ENCODE measurements around the gene PPA1.
"Not testable (repeated sequence)": the region's sequence is repeated elsewhere in the genome, so short reads cannot be mapped to it uniquely, and the experiment has no call there.

Gene PPA1

GRCh38 chr10:70167246-70167645 lies 66.0 kb downstream of the PPA1 start:
- no peak for DNase-seq

GRCh38 chr10:70166394-70166793 lies 66.8 kb downstream of the PPA1 start:
- no peak for DNase-seq

- DNase-seq: no peak
These were observed 69.1 kb downstream of the PPA1 start for GRCh38 chr10:70164163-70164562.

- DNase-seq: no peak
These were observed 69.8 kb downstream of the PPA1 start for GRCh38 chr10:70163448-70163847.

- DNase-seq: no peak
These were observed 70.4 kb downstream of the PPA1 start for GRCh38 chr10:70162892-70163201.

GRCh38 chr10:70162151-70162891 lies 70.9 kb downstream of the PPA1 start:
- DNase-seq: no peak

- no peak for DNase-seq
These were observed 72.4 kb downstream of the PPA1 start for GRCh38 chr10:70160798-70161197.

GRCh38 chr10:70159366-70159765 lies 73.9 kb downstream of the PPA1 start:
- DNase-seq: not testable (repeated sequence)

- no peak for DNase-seq
These were observed 75.1 kb downstream of the PPA1 start for GRCh38 chr10:70158113-70158512.

GRCh38 chr10:70155255-70155838 lies 77.9 kb downstream of the PPA1 start:
- DNase-seq: no peak

Measured in islet precursor cell (in vitro differentiated cells).